ENCODE results near the gene RITA1. TPM values are rescaled to one million over a fixed set of nuclear protein-coding genes. Genes with fewer than 3 reads are reported as not detected.
A peak's percentile ranks its signal among the peaks of the same experiment; 100 is the strongest.

Gene RITA1
- total RNA-seq, 1 donor from 2014 or later, result 14.2 TPM

- DNase-seq (ENCODE audit: low read depth in 2 of 2), result peak; percentile 22 to 62
Observed at GRCh38 chr12:113174461-113175384, 10.8 kb upstream of the RITA1 start.

- no peak for DNase-seq (ENCODE audit: low read depth in 2 of 2)
Observed at GRCh38 chr12:113179023-113179422, 6.5 kb upstream of the RITA1 start.

GRCh38 chr12:113180333-113180732, 5.2 kb upstream of the RITA1 start:
- DNase-seq (ENCODE audit: low read depth in 2 of 2), result no peak

- no peak for DNase-seq (ENCODE audit: low read depth in 2 of 2)
Observed at GRCh38 chr12:113181975-113182374, 3.5 kb upstream of the RITA1 start.

- DNase-seq (ENCODE audit: low read depth in 2 of 2), result no peak
Observed at GRCh38 chr12:113183030-113183589, 2.4 kb upstream of the RITA1 start.

- peak in 1 of 2 donors; percentile 42 for DNase-seq (ENCODE audit: low read depth in 2 of 2)
Observed at GRCh38 chr12:113184098-113184899, 1.2 kb upstream of the RITA1 start.

GRCh38 chr12:113184900-113185179, 681 bp upstream of the RITA1 start:
- DNase-seq (ENCODE audit: low read depth in 2 of 2), result peak; percentile 61 to 89

GRCh38 chr12:113186033-113186365, 478 bp downstream of the RITA1 start:
- DNase-seq (ENCODE audit: low read depth in 2 of 2), result peak; percentile 21 to 37

GRCh38 chr12:113186666-113187325, 1.3 kb downstream of the RITA1 start:
- DNase-seq (ENCODE audit: low read depth in 2 of 2), result no peak

- DNase-seq (ENCODE audit: low read depth in 2 of 2), result no peak
Observed at GRCh38 chr12:113189361-113189760, 3.8 kb downstream of the RITA1 start.

GRCh38 chr12:113190761-113191160, 5.2 kb downstream of the RITA1 start:
- DNase-seq (ENCODE audit: low read depth in 2 of 2), result peak in 1 of 2 donors; percentile 44

GRCh38 chr12:113191227-113191626, 5.7 kb downstream of the RITA1 start:
- DNase-seq (ENCODE audit: low read depth in 2 of 2), result no peak

GRCh38 chr12:113194971-113195391, 9.5 kb downstream of the RITA1 start:
- no peak for DNase-seq (ENCODE audit: low read depth in 2 of 2)

GRCh38 chr12:113195598-113195997, 10.1 kb downstream of the RITA1 start:
- no peak for DNase-seq (ENCODE audit: low read depth in 2 of 2)

GRCh38 chr12:113196582-113196981, 11.1 kb downstream of the RITA1 start:
- DNase-seq (ENCODE audit: low read depth in 2 of 2), result no peak

- peak; percentile 73 to 85 for DNase-seq (ENCODE audit: low read depth in 2 of 2)
Observed at GRCh38 chr12:113196990-113197389, 11.5 kb downstream of the RITA1 start.

- no peak for DNase-seq (ENCODE audit: low read depth in 2 of 2)
Observed at GRCh38 chr12:113197518-113198077, 12.1 kb downstream of the RITA1 start.

- no peak for DNase-seq (ENCODE audit: low read depth in 2 of 2)
Observed at GRCh38 chr12:113198296-113198695, 12.8 kb downstream of the RITA1 start.

GRCh38 chr12:113200021-113200797, 14.7 kb downstream of the RITA1 start:
- no peak for DNase-seq (ENCODE audit: low read depth in 2 of 2)
